GM10266 (cell line): Measurements from ENCODE around the gene TPBGL.
"Not testable (repeated sequence)": the region's sequence is repeated elsewhere in the genome, so short reads cannot be mapped to it uniquely, and the experiment has no call there.

Experiments
- DNase-seq: peaks from one replicate; pipeline ENCODE4 v3.0.0; 2012; ENCODE audit errors: extremely low spot score
- TF ChIP-seq, protein P1 (sequence below): IDR thresholded peaks from 2 replicates; pipeline ENCODE4 v1.5.1; 2012; ENCODE audit warnings: mild to moderate bottlenecking, low read depth; ENCODE audit not compliant: control insufficient read depth, insufficient read depth; ENCODE audit errors: missing control alignments

TPBGL gene

DNA sequence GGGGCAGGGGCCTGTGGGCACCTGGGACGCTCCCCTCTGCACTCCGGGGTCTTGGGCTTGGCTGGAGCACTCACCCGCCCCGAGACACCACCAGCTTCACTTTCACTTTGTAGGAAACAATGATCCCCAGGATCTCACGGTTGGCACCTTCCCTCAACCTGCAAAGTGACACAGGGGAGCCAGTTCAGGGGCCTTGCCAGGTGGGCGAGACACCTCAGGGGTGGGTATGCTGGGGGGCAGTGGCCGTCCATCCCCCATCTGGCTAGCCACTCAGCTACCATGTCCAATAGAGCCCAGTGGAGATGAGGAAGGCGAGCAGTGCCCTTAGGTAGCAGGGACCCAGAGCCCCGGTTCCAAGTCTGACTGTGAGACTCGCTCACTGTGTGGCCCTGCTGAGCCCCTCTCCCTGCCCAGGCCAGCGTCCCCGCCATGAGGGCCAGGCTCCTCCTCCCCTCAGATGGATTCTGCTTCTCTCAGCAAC is 32.3 kb downstream of the TPBGL start:
- no peak for DNase-seq
- TF ChIP-seq, protein P1, sequence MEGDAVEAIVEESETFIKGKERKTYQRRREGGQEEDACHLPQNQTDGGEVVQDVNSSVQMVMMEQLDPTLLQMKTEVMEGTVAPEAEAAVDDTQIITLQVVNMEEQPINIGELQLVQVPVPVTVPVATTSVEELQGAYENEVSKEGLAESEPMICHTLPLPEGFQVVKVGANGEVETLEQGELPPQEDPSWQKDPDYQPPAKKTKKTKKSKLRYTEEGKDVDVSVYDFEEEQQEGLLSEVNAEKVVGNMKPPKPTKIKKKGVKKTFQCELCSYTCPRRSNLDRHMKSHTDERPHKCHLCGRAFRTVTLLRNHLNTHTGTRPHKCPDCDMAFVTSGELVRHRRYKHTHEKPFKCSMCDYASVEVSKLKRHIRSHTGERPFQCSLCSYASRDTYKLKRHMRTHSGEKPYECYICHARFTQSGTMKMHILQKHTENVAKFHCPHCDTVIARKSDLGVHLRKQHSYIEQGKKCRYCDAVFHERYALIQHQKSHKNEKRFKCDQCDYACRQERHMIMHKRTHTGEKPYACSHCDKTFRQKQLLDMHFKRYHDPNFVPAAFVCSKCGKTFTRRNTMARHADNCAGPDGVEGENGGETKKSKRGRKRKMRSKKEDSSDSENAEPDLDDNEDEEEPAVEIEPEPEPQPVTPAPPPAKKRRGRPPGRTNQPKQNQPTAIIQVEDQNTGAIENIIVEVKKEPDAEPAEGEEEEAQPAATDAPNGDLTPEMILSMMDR = no peak

DNA sequence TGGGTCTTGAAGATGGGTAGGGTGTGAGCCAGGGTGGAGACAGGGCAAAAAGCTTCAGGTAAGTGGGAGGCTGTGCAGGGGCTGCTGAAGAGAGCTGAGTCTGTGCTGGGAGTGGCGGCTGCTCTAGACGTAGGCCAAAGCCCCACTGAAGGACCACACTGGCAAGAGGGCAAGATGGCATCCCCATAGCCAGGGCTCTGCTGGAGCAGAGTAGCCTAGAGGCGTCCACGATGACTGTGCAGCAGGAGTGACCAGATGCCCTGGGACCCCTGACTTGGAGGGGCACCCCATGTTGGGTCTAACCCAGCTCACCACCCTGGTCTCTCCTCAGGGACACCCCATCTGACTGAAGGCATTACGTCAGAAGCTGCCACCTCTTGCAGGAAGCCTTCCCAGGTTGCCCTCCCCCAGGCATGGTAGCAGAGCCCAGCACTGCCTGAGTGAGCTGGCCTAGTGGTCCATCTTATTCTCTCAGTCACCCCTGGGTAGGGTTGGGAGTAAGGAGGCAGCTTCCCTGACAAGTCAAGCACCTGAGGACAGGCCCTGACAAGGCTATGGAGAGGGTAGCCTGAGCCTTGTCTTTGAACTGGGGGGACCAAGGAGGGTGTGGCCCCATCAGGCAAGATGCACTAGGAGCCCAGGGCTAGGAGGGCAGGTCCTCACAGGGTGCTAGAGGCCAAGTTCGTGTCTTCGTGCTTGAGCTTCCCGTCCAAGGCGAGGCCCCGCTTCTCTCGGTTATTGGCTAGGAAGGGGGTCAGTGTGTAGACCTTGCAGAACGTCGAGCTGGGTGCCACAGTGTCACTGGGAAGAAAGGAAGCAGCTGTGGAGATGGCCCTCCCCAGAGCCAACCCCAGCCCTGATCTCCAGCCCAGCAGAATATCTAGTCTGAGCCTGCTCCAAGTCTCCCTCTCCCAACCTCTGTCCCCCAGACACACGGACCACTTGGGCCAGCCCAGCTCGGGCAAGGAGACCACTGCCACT is 33.1 kb downstream of the TPBGL start:
- no peak for DNase-seq
- TF ChIP-seq, protein P1 = no peak

DNA sequence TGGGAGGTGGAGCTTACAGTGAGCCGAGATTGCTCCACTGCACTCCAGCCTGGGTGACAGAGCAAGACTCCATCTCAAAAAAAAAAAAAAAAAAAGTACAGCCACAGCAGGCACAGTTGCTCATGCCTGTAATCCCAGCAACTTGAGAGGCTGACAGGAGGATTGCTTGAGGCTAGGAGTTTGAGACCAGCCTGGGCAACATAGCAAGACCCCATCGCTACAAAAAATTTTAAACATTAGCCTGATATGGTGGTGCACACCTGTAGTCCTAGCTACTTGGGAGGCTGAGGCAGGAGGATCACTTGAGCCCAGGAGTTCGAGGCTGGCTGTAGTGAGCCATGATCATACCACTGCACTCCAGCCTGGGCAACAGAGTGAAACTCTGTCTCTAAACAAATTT is 34.1 kb downstream of the TPBGL start:
- DNase-seq = not testable (repeated sequence)

DNA sequence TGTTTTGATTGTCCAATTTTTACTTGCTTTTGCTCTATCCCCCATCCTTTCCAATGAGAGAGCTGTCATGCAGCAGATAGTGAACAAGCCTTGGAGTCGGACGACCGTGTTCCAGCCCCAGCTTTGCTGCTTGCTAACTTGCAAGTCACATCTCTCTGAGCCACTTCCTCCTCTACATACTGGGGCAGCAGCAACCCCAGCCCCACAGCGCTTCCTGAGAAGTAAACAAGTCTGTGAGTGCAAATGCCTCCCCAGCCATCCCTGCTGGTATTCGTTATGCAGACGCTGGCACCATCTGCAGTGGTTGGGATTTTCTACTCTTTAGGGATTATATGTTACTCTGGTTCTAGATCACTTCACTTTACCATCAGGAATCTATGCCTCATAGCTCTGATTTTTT is 35.0 kb downstream of the TPBGL start:
- no peak for DNase-seq
- TF ChIP-seq, protein P1 = no peak

DNA sequence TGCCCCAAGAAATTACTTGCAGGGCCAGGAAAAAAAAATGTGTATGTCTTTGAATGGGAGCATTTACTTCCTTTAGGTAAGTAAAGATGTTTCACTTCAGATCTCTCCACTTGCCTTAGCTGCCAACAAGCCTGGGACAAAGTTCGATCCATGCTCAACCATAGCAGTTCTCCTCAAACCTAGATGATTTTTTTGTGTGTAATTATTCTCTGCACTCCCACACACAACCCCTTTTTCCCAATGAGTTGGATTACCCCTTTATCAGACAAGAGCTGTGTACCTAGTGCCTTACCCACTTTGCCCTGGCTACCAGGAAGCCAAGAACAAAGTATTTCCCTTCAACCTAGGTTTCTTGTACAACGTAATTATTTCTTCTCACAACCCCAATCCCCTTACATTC is 35.6 kb downstream of the TPBGL start:
- DNase-seq = no peak
- TF ChIP-seq, protein P1 = no peak

DNA sequence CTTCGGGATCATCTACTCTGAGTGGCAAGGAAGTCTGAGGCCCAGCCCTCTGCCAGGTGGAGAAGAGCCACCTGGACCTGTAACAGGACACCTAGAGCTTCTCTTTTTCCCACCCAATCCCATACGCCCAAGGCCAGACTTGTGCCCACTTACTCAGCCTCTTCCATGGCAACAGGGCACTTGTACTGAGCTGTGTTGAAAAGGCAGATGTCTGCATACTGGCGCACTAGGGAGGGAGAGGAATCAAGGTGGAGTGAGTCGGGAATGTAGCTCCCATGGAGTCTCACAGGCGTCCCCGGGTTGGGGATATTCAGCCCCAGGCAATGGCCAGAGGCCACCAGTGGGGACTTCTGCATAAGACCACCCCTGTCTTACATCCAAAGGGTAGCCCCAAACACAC is 36.1 kb downstream of the TPBGL start:
- no peak for DNase-seq
- TF ChIP-seq, protein P1 = no peak

DNA sequence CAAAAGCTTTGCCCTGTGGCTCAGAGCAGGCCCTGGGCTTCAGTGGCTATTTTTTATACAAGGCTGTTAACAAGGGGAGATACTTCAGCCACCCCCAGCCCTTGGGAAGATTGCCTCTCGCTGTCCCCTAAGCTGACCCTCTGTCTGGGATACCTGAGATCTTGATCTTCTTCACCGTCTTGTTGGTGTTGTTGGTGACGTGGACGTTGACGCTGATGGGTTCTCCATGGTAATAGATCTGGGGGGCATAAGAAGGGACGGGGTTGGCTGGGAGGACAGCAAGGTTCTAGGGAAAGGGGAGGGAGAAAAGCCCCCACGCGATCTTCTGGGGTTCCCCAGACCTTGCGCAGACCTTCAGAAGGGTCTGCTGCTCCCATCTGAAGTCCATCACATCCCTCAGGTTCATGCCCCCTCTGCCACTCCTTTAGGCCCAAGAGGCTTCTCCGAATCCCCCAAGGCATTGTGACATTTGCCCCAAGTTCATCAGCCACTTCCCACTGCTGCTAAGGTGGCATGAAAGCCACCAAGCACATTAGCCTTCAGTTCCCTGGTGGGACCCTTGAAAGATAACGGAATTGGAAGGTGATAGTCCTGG is 36.7 kb downstream of the TPBGL start:
- TF ChIP-seq, protein P1 = no peak

More for the DNA sequence above, 36.7 kb downstream of the TPBGL start:
- no peak for DNase-seq
